Measurements from ENCODE around the gene NOXA1. TPM values are rescaled to one million over a fixed set of nuclear protein-coding genes. Genes with fewer than 3 reads are reported as not detected.

NOXA1 gene
- total and polyA plus RNA-seq, 2 of the 8 experiments (the other 6 are each of a cell fraction or from before 2014, with no cell fraction given), result 0.34 to 0.91 TPM

DNA sequence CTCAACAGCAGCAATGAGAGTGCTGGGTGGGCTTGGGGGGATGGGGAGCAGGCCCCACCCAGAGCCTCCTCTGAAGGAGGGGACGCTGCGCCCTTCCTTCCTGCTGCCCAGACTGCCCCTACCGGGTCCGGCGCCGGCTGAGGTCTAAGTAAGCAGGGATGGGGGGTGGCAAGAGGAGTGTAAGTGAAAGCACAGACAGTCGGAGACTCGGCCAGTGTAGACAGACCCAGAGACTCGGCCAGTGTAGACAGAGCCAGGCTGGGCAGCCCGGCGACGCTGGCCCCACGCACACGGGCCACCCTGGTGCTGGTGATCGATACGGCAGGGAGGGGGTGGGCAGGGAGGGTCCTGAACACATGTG, 25.4 kb downstream of the NOXA1 start (continued):
- no peak for TF ChIP-seq SAP30 (IDR thresholded peaks at IDR 0.05; ENCODE audit: insufficient read depth, insufficient replicate concordance, low read length)
- TF ChIP-seq NANOG (IDR thresholded peaks at IDR 0.05; ENCODE audit: insufficient read depth, low read depth, low read length, poor library complexity, severe bottlenecking), result no peak
- no peak for TF ChIP-seq GTF2F1 (IDR thresholded peaks at IDR 0.05; ENCODE audit: borderline replicate concordance, low read depth, low read length)
- TF ChIP-seq, protein P1, sequence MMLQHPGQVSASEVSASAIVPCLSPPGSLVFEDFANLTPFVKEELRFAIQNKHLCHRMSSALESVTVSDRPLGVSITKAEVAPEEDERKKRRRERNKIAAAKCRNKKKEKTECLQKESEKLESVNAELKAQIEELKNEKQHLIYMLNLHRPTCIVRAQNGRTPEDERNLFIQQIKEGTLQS (IDR thresholded peaks at IDR 0.05; ENCODE audit: insufficient read depth, low read depth, low read length), result no peak
- TF ChIP-seq, protein P2, sequence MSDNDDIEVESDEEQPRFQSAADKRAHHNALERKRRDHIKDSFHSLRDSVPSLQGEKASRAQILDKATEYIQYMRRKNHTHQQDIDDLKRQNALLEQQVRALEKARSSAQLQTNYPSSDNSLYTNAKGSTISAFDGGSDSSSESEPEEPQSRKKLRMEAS (IDR thresholded peaks at IDR 0.05), result no peak
